ENCODE results near the gene USP32.
"Not testable (repeated sequence)": the region's sequence is repeated elsewhere in the genome, so short reads cannot be mapped to it uniquely, and the experiment has no call there.

The USP32 gene

GRCh38 chr17:60293580-60294335 lies 98.2 kb downstream of the USP32 start:
- no peak for DNase-seq

- no peak for DNase-seq
These were observed 99.2 kb downstream of the USP32 start for GRCh38 chr17:60292697-60293096.

GRCh38 chr17:60284709-60285108 lies 107.2 kb downstream of the USP32 start:
- DNase-seq: no peak

- DNase-seq: no peak
These were observed 108.1 kb downstream of the USP32 start for GRCh38 chr17:60283816-60284215.

- DNase-seq: no peak
These were observed 111.3 kb downstream of the USP32 start for GRCh38 chr17:60280673-60281072.

GRCh38 chr17:60278237-60278636 lies 113.7 kb downstream of the USP32 start:
- no peak for DNase-seq

GRCh38 chr17:60277258-60277657 lies 114.7 kb downstream of the USP32 start:
- no peak for DNase-seq

GRCh38 chr17:60269417-60269816 lies 122.5 kb downstream of the USP32 start:
- no peak for DNase-seq

DNA sequence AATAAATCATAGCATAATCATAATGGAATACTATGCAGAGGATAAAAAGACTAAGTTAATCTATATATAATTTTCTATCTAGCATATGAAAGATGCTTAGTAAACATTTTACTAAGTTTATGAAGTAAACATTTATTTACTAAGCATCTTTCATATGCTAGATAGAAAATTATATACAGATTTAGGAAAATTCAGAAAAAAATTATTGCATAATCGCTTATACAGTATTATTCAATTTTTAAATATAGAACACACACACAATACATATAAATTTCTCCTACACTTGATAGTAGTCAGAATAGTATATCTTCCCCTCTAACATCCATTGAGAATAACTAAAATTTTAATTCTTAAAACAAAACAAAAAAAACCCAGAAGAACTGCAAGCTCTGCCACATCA lies 131.4 kb downstream of the USP32 start:
- DNase-seq: no peak

DNA sequence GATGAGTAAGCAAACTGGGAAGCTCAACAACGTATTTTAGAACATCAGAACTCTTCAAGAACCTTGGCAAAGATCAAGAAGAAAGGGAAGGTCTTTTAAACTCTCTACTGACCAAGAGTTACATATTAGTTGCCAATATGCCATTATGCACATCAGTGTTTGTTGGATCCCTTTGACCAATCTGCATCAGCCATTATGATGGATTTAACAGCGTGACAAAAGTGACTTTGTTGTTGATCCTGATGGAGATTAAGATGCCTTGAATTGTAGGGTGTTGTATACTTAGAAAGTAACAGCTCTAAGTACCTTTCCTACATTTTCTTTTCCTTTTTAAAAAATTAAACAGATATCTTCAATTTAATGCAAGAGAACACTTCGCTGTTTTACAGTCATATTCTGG lies 133.6 kb downstream of the USP32 start:
- DNase-seq: no peak

DNA sequence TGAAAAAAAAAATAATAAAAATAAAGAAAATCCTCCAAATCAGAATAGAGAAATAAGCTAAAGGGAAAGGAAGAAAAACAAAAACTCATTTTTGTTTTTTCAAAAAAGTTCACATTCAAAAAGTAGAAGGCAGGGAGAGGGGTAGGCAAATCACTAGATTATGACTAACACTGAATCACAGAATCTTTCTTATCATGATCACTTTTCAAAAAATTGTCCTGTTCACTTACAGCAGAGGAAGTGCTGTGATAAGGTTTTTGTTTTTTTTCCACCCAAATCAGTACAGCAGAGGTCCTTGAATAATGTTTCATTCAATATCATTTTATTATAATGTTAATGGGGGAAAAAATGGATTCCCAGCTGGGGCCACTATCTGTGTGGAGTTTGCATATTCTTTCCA lies 135.8 kb downstream of the USP32 start:
- DNase-seq: no peak

DNA sequence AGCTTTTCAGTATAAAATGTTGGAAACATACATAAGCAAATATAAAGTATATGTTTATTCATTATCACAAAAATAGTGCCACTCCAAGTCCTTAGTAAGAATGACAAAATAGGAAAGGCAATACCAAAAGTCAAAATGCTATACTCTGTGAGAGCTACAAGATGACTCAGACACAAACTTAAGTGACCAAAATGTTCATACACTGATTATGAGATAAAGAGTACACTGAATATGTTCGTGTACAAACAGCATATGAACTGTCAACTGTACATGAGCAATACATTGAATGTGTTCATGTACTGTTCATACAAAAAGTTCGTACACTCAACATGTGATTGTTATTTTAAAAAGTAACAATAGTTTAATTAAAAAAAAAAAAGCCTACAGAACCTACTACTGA lies 138.9 kb downstream of the USP32 start:
- DNase-seq: no peak

- no peak for DNase-seq
These were observed 139.5 kb downstream of the USP32 start for GRCh38 chr17:60252459-60252858.

- DNase-seq: no peak
These were observed 142.6 kb downstream of the USP32 start for GRCh38 chr17:60249290-60249826.

GRCh38 chr17:60248618-60249289 lies 143.2 kb downstream of the USP32 start:
- no peak for DNase-seq

DNA sequence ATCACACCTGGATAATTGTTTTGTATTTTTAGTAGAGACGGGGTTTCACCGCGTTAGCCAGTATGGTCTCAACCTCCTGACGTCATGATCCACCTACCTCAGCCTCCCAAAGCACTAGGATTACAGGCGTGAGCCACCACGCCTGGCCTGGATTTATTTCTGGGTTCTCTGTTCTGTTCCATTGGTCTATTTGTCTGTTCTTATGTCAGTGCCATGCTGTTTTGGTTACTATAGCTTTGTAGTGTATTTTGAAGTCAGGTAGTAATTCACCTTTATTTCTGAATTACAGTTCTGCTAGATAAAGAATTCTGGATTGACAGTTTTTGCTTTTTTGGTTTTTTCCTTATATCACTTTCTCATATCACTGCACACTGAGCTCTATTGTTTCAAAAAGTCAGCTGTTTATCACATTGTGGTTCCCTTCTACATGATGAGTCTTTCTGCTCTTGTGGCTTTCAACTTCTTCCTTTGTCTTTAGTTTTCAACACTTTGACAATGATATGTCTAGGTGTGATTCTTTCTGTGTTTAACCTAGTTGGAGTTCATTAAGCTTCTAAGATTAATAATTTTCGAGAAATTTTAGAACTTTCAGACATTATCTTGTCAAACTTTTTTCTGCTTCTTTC lies 144.0 kb downstream of the USP32 start:
- no peak for DNase-seq

DNA sequence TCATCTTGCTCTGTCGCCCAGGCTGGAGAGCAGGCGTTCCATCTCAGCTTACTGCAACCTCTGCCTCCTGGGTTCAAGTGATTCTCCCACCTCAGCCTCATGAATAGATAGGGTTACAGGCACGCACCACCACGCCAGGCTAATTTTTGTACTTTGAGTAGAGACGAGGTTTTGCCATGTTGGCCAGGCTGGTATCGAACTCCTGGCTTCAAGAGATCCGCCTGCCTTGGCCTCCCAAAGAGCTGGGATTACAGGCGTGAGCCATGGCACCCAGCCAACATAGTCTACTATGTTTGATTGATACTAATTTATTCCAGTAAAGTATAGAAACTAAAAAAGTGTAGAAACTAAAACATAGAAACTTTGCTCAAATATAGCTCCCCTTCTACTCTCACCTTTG lies 147.3 kb downstream of the USP32 start:
- no peak for DNase-seq

GRCh38 chr17:60240290-60240689 lies 151.6 kb downstream of the USP32 start:
- DNase-seq: no peak

- no peak for DNase-seq
These were observed 160.2 kb downstream of the USP32 start for GRCh38 chr17:60231691-60232090.

GRCh38 chr17:60231234-60231633 lies 160.7 kb downstream of the USP32 start:
- no peak for DNase-seq

DNA sequence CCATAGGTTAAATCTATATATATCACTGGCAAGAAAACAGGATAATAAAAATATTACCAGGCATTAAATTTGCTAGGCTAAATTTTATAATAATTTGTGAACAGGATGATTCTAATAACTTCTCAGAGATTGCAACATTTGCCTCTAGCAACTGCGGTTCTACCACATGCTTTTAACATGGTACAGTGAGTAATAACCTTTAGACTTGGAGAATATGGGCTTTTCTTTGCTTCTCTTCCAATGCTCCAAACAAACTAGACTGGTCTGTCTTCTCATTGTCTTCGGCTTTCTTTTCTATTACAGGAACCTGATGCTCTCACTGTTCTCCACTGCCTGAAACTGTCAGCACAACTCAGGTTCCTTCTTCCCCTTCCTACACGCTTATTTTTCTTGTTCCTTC lies 161.6 kb downstream of the USP32 start:
- no peak for DNase-seq

DNA sequence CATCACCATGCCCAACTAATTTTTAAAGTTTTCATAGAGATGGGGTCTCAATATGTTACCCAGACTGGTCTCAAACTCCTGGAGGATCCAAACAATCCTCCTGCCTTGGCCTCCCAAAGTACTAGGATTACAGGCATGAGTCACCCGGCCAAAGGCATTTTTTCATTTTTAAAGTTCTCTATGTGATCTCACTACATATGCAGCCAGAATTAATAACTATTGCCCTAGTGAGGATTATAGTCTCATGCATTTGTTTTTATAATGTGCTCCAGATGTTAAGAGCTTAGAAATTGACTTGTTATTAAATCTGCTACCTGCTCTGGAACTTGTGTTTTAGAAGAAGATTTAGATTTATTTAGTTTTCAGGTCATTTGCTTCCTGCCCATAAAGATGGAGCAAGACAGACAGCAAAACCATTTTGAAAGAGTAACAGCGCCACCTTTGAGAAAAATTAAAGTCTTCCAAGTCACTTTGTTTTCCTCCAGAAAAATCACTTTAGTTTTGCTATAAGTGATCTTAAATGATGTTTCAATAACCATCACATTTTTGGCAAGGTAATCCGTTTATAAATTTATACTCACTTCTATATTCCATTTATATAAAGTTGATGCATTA lies 162.6 kb downstream of the USP32 start:
- DNase-seq: peak; percentile 32

DNA sequence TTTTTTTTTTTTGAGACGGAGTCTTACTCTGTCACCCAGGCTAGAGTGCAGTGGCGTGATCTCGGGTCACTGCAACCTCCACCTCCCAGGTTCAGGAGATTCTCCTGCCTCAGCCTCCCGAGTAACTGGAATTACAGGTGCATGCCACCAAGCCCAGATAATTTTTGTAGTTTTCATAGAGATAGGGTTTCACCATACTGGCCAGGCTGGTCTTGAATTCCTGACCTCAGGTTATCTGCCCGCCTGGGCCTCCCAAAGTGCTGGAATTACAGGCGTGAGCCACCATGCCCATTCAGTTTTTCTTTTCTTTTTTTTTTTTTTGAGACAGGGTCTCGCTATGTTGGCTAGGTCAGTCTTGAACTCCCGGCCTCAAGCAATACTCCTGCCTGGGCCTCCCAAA lies 164.7 kb downstream of the USP32 start:
- DNase-seq: not testable (repeated sequence)

GRCh38 chr17:60224064-60224463 lies 167.9 kb downstream of the USP32 start:
- DNase-seq: no peak

Data from NCI-H524 treated with DMSO at 0.1 percent for 48 hours (cell line).